Measurements from ENCODE around the gene IL17RA.

Gene IL17RA

GRCh38 chr22:17106161-17106784, 21.5 kb downstream of the IL17RA start:
- no peak for DNase-seq (ENCODE audit: low spot score)

- DNase-seq (ENCODE audit: low spot score): no peak
These were observed 22.2 kb downstream of the IL17RA start for GRCh38 chr22:17106785-17107546.

GRCh38 chr22:17107547-17107810, 22.7 kb downstream of the IL17RA start:
- DNase-seq (ENCODE audit: low spot score): no peak

DNA sequence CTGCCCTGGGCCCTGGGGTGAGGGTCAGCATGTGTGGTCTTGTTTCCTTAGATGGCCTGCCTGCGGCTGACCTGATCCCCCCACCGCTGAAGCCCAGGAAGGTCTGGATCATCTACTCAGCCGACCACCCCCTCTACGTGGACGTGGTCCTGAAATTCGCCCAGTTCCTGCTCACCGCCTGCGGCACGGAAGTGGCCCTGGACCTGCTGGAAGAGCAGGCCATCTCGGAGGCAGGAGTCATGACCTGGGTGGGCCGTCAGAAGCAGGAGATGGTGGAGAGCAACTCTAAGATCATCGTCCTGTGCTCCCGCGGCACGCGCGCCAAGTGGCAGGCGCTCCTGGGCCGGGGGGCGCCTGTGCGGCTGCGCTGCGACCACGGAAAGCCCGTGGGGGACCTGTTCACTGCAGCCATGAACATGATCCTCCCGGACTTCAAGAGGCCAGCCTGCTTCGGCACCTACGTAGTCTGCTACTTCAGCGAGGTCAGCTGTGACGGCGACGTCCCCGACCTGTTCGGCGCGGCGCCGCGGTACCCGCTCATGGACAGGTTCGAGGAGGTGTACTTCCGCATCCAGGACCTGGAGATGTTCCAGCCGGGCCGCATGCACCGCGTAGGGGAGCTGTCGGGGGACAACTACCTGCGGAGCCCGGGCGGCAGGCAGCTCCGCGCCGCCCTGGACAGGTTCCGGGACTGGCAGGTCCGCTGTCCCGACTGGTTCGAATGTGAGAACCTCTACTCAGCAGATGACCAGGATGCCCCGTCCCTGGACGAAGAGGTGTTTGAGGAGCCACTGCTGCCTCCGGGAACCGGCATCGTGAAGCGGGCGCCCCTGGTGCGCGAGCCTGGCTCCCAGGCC, 23.7 kb downstream of the IL17RA start:
- no peak for DNase-seq (ENCODE audit: low spot score)

- no peak for DNase-seq (ENCODE audit: low spot score)
These were observed 24.5 kb downstream of the IL17RA start for GRCh38 chr22:17109113-17109865.

DNA sequence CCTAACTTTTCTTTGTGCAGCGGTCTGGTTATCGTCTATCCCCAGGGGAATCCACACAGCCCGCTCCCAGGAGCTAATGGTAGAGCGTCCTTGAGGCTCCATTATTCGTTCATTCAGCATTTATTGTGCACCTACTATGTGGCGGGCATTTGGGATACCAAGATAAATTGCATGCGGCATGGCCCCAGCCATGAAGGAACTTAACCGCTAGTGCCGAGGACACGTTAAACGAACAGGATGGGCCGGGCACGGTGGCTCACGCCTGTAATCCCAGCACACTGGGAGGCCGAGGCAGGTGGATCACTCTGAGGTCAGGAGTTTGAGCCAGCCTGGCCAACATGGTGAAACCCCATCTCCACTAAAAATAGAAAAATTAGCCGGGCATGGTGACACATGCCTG, 25.2 kb downstream of the IL17RA start:
- no peak for DNase-seq (ENCODE audit: low spot score)

- DNase-seq (ENCODE audit: low spot score): no peak
These were observed 26.2 kb downstream of the IL17RA start for GRCh38 chr22:17110791-17111550.

GRCh38 chr22:17112491-17113042, 27.8 kb downstream of the IL17RA start:
- no peak for DNase-seq (ENCODE audit: low spot score)

DNA sequence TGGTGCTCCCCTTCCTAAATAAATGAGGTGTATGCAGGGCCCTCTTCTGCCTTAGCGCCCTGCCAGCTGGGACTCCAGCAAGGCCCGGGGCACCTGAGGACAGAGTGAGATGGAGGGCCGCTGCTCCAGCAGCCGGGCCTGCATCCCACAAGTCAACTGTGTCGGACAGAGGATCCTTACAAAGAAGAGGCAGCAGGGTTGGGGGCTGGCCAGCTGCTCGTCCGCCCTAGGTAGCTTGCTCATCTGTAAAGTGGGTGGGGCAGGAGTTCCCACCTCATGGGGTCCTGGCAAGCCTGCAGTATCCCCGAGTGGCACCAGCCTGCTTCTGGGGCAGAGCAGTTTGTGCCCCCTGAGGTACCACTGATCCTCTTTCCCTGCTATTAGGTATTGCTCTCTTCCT, 28.8 kb downstream of the IL17RA start:
- DNase-seq (ENCODE audit: low spot score): no peak

- DNase-seq (ENCODE audit: low spot score): no peak
These were observed 29.5 kb downstream of the IL17RA start for GRCh38 chr22:17114173-17114897.

- no peak for DNase-seq (ENCODE audit: low spot score)
These were observed 30.1 kb downstream of the IL17RA start for GRCh38 chr22:17114898-17115235.

DNA sequence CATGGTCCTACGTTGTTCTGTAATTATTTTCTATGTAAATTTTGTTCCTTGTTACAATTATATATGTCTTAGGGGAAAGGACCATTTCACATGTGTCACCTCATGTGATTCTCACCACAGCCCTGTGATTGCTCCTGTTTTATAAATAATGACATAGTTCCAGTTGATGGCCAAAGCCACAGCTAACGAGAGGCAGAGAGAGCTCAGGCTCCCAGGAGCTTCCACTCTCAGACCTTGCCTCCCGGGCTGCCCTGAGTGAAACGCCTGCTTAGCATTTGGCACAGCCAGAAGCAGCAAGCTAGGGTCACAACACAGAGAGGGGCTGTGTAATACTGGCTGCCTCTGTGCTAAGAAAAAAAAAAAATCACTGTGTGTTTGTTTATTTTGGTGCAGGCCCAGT, 30.4 kb downstream of the IL17RA start:
- no peak for DNase-seq (ENCODE audit: low spot score)

DNA sequence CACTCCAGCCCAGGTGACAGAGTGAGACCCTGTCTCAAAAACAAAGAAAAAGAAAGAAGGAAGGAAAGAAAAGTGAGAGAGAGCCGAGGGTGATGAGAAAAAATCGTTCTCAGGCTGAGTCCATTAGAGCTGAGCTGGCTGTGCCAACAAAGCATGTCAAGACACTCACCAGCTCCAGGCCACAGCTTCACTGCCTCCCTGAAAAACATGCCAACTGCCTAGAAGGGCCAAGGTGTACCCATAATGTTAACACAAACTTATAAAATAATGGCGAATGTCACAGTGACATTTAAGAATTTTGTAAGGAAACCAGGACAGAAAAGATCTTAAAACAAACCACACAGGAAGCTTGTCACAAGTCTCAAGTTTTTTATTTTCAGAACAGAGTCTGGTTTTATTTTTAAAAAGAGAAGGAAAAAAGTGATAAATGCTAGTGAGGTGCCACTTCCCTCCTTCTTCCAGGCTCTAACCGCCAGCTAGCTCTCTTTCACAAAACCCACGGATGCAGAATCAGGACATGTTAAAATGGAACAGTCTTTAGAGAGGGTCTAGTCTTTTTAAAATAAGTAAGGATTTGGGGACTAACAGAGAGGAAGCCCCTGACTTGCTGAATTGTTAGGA, 31.3 kb downstream of the IL17RA start:
- no peak for DNase-seq (ENCODE audit: low spot score)

DNA sequence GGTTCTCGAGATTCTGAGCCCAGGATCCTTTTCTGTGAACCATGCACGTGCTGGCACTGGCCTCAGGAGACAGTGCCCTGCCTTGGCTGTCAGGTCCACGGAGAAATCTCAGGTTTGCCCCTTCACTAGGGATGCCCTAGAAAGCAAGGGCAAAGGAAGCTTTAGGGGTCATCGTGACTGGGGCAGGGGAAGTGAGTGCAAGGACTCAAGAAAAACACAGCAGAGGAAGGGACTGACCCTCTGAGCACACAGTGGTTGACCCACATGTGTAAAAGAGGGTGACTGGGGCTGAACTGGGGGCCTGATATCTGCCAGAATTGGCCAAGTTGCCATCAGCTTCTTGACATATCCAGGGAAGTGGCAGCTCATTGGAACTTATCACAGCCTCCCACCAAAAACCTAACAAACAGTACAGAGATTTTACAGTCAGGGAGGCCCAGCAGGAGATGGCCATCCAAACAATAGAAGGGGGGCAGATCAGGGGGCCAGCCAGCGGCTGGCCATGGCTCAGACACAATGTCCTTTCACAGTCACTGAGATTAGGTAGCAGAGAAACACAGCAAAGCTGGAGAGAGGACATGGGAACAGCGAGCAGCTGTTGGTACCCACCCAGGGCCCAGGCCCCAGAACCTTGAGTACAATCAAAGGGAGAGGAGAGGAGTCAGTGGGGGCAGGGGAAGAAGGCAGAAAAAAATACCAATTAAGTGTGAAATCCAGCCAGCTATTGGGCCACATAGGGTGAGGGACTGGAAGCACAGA, 32.0 kb downstream of the IL17RA start:
- DNase-seq (ENCODE audit: low spot score): no peak

DNA sequence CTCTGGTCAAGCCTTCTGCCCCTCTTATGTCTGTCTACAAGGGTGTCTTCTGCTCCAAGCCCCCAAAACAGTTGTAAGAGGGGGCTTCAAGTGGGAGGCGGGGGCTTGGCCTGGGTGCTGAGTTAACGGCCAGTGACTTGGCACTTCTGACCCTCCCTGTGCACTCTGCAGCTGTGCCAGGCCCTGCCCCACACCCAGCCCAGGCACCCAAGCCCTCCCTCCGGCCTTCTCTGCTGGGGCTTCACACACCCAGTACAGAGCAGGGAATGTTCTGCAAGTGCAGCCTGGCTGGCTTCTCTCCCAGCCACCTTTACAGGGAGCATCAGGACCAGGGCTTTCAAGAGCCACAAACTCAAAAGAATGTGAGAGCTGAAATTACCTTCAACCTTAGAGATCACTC, 32.6 kb downstream of the IL17RA start:
- DNase-seq (ENCODE audit: low spot score): no peak

DNA sequence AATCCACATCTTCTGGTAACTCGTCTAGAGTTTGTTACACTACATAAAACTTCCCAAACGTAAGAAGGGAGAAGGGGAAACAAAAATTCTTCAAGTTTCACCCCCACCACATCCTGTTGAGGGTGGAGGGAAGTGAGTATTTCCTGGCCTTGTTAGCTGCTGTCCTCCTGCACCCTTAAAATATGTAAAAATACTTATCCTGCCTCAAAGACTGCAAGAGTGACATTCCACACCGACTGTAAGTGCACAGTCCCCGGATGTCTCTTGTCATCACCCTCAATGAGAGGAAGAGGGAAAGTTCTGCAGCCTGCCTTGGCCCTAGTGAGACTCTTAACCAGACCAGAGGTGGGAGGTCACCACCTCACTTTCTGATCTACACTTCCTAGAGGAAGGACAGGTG, 33.1 kb downstream of the IL17RA start:
- DNase-seq (ENCODE audit: low spot score): no peak

DNA sequence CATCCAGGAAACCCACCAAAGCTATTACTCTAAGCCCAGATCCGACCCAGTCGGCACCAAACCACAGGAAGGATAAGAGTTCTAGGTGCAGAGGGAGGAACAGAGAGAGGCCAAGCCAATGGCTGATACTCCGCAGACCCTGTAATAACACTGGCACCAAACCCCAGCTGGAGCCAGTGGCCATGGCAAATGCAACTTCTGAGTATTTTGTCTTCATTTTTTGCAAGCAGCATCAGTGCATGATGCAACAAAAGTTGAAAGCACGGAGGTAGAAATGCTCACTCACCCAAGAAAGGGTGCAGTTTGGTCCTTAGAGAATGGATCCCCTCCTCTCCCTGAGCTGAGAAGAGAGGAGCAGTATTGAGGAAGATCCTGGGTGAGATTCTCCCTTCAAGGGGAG, 33.5 kb downstream of the IL17RA start:
- no peak for DNase-seq (ENCODE audit: low spot score)

DNA sequence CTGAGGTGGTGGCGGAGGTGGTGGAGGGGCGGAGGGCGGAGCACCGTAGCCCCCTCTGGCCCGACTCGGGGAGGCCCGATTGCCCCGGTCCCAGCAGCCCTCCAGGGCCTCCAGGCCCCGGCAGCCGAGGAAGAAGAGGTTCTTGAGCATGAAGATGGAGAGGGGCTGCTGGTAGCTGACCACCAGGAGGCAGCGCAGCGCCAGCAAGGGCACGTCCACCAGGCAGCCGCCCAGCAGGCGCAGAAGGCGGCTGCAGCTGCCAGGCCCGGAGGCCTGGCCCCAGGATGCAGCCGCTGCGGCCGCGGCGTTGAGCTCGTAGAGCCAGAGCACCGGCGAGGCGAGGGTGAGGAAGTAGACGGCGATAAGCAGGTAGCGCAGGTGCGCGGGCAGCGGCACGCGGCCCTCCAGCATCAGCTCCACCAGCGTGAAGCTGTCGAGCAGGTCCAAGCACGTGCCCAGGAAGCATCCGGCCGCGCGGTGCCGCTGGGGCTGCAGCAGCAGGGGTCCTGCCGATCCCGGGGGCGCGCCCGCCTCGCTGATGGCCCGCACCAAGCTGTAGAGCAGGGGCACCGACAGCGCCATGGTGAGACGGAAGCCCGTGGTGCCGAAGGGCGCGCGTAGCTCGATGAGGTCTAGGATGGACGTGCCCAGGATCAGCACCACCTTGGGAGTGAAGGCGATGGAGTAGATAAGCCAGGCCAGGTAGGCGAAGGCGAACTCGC, 34.8 kb downstream of the IL17RA start:
- no peak for DNase-seq (ENCODE audit: low spot score)

DNA sequence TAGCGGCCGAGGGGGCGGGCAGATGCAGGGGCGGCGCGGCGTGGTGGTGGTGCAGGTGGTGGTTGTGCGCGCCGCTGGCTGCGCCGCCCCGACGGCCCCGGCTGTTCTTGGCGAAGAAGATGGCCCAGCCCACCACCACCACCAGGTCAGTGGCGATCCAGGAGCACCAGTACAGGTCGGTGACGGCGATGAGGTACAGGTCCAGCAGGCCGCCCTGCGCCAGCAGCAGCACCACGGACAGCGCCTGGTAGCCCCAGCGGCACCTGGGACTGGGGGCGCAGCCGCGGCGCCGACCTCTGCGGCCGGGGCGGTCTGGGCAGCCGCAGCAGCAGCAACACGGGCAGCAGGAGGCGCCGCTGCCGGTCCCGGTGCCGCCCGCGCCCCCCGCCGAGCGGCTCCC, 35.5 kb downstream of the IL17RA start:
- DNase-seq (ENCODE audit: low spot score): peak; percentile 30

All from COLO829 (cell line).